Kidney epithelial cell (primary cell): Measurements from ENCODE around the gene PMEL. TPM values are rescaled to one million over a fixed set of nuclear protein-coding genes. Genes with fewer than 3 reads are reported as not detected.

Experiments used
- DNase-seq: peaks from one replicate; pipeline ENCODE4 v3.0.0-alpha.2; 2010; ENCODE audit warnings: low read depth
- H3K27me3 ChIP-seq: 2 replicates; pipeline ENCODE4 v1.6.0; 2011; ENCODE audit warnings: low read length; ENCODE audit not compliant: control insufficient read depth, insufficient read depth
- H3K36me3 ChIP-seq: 2 replicates; pipeline ENCODE4 v1.5.1; 2011; ENCODE audit warnings: low read length; ENCODE audit not compliant: control insufficient read depth, insufficient read depth
- H3K4me3 ChIP-seq: 2 replicates; pipeline ENCODE4 v1.5.1; 2011; ENCODE audit warnings: low read depth, mild to moderate bottlenecking, control low read depth, low read length
- total RNA-seq: library from RNA; depleted of rRNA; stranded (reverse); fragments of >200 nt; gene quantifications from 2 replicates; pipeline ENCODE4 v1.2.3, GENCODE V29; 2015
- TF ChIP-seq, protein P1 (sequence below): IDR thresholded peaks from 2 replicates; pipeline ENCODE4 v1.5.1; 2011; ENCODE audit warnings: mild to moderate bottlenecking, moderate library complexity, low read length, control low read depth, inconsistent platforms; ENCODE audit not compliant: insufficient read depth, poor library complexity, severe bottlenecking

PMEL gene
- total RNA-seq, 1 donor from 2014 or later = 1.1 TPM

DNA sequence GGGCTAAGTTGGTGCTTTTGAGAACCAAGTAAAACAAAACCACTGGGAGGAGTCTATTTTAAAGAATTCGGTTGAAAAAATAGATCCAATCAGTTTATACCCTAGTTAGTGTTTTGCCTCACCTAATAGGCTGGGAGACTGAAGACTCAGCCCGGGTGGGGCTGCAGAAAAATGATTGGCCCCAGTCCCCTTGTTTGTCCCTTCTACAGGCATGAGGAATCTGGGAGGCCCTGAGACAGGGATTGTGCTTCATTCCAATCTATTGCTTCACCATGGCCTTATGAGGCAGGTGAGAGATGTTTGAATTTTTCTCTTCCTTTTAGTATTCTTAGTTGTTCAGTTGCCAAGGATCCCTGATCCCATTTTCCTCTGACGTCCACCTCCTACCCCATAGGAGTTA lies 6.2 kb upstream of the PMEL start:
- TF ChIP-seq, protein P1, sequence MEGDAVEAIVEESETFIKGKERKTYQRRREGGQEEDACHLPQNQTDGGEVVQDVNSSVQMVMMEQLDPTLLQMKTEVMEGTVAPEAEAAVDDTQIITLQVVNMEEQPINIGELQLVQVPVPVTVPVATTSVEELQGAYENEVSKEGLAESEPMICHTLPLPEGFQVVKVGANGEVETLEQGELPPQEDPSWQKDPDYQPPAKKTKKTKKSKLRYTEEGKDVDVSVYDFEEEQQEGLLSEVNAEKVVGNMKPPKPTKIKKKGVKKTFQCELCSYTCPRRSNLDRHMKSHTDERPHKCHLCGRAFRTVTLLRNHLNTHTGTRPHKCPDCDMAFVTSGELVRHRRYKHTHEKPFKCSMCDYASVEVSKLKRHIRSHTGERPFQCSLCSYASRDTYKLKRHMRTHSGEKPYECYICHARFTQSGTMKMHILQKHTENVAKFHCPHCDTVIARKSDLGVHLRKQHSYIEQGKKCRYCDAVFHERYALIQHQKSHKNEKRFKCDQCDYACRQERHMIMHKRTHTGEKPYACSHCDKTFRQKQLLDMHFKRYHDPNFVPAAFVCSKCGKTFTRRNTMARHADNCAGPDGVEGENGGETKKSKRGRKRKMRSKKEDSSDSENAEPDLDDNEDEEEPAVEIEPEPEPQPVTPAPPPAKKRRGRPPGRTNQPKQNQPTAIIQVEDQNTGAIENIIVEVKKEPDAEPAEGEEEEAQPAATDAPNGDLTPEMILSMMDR = no peak
- Histone ChIP-seq H3K27me3 (no peaks in the 10 kb centered on the region), H3K4me3 (no peak overlapping the region), H3K36me3 (peaks cover 1% of the 10 kb centered on the region)
- DNase-seq = peak; percentile 59

GRCh38 chr12:55970775-55971174 lies 4.9 kb upstream of the PMEL start:
- no peaks in the 10 kb centered on the region for H3K36me3 ChIP-seq
- no peak overlapping the region for H3K4me3 ChIP-seq
- H3K27me3 ChIP-seq = no peaks in the 10 kb centered on the region
- DNase-seq = no peak
- TF ChIP-seq, protein P1 = no peak

DNA sequence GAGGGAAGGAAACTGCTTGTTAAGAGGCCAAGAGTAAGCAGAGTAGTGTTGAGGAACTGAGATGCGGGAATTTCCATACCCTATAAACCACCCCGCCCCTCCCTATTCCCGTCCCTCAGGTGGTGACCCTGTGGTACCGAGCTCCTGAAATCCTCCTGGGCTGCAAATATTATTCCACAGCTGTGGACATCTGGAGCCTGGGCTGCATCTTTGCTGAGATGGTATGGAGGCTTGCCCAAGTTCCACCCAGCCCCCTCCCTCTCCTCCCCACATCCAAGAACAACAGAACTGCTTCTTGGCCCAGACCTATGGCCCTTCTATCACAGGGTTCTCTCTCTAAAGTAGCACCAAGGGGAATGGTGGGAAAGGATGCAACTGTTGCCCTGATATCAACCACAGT lies 3.5 kb upstream of the PMEL start:
- TF ChIP-seq, protein P1 = no peak
- no peak for DNase-seq
- H3K27me3 ChIP-seq = no peaks in the 10 kb centered on the region
- H3K4me3 ChIP-seq = no peak overlapping the region
- H3K36me3 ChIP-seq = no peaks in the 10 kb centered on the region

GRCh38 chr12:55966408-55967281 lies 803 bp upstream of the PMEL start, which contains the start of gene CDK2:
Gene CDK2, plus strand, starts transcription at chr12:55966830. Its CDS starts 179 bp downstream, at chr12:55967009.
- Histone ChIP-seq H3K27me3 (no peaks in the 10 kb centered on the region), H3K4me3 (peak within 1 kb of the TSS; percentile 64), H3K36me3 (no peaks in the 10 kb centered on the region)
- TF ChIP-seq, protein P1 = no peak
- DNase-seq = no peak

DNA sequence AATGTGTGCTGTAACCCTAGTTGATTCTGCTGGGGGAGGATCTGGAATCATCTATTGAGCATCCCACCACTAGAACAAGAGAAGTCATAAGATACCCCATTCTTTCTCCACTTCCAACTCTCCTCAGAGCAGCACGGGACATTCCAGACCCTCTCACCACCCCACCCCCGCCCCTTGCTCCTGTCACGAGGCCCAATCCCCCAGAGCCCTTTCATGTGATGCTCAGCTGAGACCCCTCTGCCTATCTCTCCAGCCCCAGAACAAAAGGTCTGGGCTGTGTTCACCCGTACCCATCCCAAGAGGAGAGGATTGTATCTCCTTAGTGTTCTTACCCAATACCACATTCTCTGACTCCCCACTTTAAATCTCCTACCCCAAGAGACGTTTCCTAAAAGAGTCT lies 602 bp downstream of the PMEL start:
- Histone ChIP-seq H3K4me3 (no peak overlapping the region), H3K36me3 (no peaks in the 10 kb centered on the region), H3K27me3 (no peaks in the 10 kb centered on the region)
- TF ChIP-seq, protein P1 = no peak
- DNase-seq = no peak
